Endothelial cell of umbilical vein (primary cell): ENCODE results near the gene RUNDC1. TPM values are rescaled to one million over a fixed set of nuclear protein-coding genes. Genes with fewer than 3 reads are reported as not detected.

Experiments
- BruUV-seq: library from RNA; stranded (reverse); fragments of 400-500 nt; replicated peaks from 2 replicates; lab custom pipeline; 2021; lab: Mats Ljungman, UMichigan
- CTCF ChIA-PET: fragments of 300-600, 350-600 bp; sonication (Branson Sonifier 250); formaldehyde crosslinking; loops from one replicate; lab custom pipeline; 2021; ENCODE audit warnings: antibody characterized with exemption, inconsistent platforms; lab: Charles Lee
- POLR2A ChIA-PET: fragments of 300-600, 350-600 bp; sonication (Branson Sonifier 250); formaldehyde crosslinking; loops from one replicate; lab custom pipeline; 2021; ENCODE audit warnings: antibody characterized with exemption, inconsistent platforms; lab: Charles Lee
- DNase-seq: peaks from one replicate; pipeline ENCODE4 v3.0.0-alpha.2; 2011; ENCODE audit warnings: low read depth, low spot score
- FAIRE-seq: peaks from 2 replicates; lab custom pipeline; 2011; peaks lifted over from hg19 to GRCh38; lab: Jason Lieb, UNC
- H2AFZ ChIP-seq: 2 replicates; pipeline ENCODE4 v1.6.0; 2012; ENCODE audit warnings: low read depth, low read length, control low read depth, inconsistent platforms
- H3K27ac ChIP-seq: 2 replicates; pipeline ENCODE4 v1.5.1; 2011; ENCODE audit warnings: low read depth, mild to moderate bottlenecking, control low read depth, low read length, moderate library complexity; ENCODE audit not compliant: insufficient read depth
- H3K27me3 ChIP-seq, 2 experiments: 2 replicates each; pipeline versions ENCODE4 v1.6.0 to v1.6.1; 2011; ENCODE audit warnings: low read length in 2 of 2, mixed read lengths in 1 of 2; ENCODE audit not compliant: control insufficient read depth in 2 of 2, insufficient read depth in 2 of 2
- H3K36me3 ChIP-seq, 2 experiments: 2 replicates in 1 of 2; 3 replicates in 1 of 2; pipeline ENCODE4 v1.5.1; 2011; ENCODE audit warnings: low read length in 2 of 2, mild to moderate bottlenecking in 1 of 2, moderate library complexity in 1 of 2; ENCODE audit not compliant: control insufficient read depth in 2 of 2, insufficient read depth in 2 of 2; ENCODE audit errors: extremely low read depth in 1 of 2
- H3K4me1 ChIP-seq: 3 replicates; pipeline ENCODE4 v1.5.1; 2011; ENCODE audit warnings: mild to moderate bottlenecking, low read length; ENCODE audit not compliant: control insufficient read depth, insufficient read depth; ENCODE audit errors: extremely low read depth
- H3K4me2 ChIP-seq: 2 replicates; pipeline ENCODE4 v1.6.1; 2011; ENCODE audit warnings: low read length, control low read depth, mixed read lengths; ENCODE audit not compliant: insufficient read depth
- H3K4me3 ChIP-seq, 3 experiments: fragments of 200-600 bp in 1 of 3; sonication (generic), shearing (Covaris generic) in 1 of 3; replicated peaks in 1 of 3; 2 replicates each; pipeline ENCODE4 v1.5.1; 2011 to 2016; ENCODE audit warnings: control low read depth in 3 of 3, low read length in 3 of 3, mild to moderate bottlenecking in 2 of 3, inconsistent platforms in 1 of 3, low read depth in 1 of 3, moderate library complexity in 1 of 3; ENCODE audit not compliant: insufficient read depth in 1 of 3
- H3K79me2 ChIP-seq: 2 replicates; pipeline ENCODE4 v1.6.0; 2012; ENCODE audit warnings: low read length, inconsistent platforms; ENCODE audit not compliant: control insufficient read depth, insufficient read depth
- H3K9ac ChIP-seq: replicated peaks from 2 replicates; pipeline ENCODE3; 2011; ENCODE audit warnings: low read length, control low read depth; ENCODE audit not compliant: insufficient read depth; ENCODE audit errors: extremely low read depth
- H3K9me1 ChIP-seq: replicated peaks from 3 replicates; pipeline ENCODE4 v1.6.0; 2011; ENCODE audit warnings: mild to moderate bottlenecking, low read length; ENCODE audit not compliant: control insufficient read depth, insufficient read depth; ENCODE audit errors: extremely low read depth
- H3K9me3 ChIP-seq: replicated peaks from 2 replicates; pipeline ENCODE4 v1.5.1; 2012; ENCODE audit warnings: low read length, inconsistent platforms; ENCODE audit not compliant: control insufficient read depth, insufficient read depth
- H4K20me1 ChIP-seq: replicated peaks from 2 replicates; pipeline ENCODE3; 2011; ENCODE audit warnings: mild to moderate bottlenecking, low read length; ENCODE audit not compliant: control insufficient read depth, insufficient read depth; ENCODE audit errors: extremely low read depth
- EZH2 ChIP-seq: IDR thresholded peaks from 2 replicates; pipeline ENCODE4 v1.6.1; 2012; ENCODE audit warnings: borderline replicate concordance, low read depth, mild to moderate bottlenecking, moderate library complexity, low read length, inconsistent platforms; ENCODE audit not compliant: severe bottlenecking
- FOS ChIP-seq: IDR thresholded peaks from 2 replicates; pipeline ENCODE4 v1.6.1; 2011; ENCODE audit warnings: mild to moderate bottlenecking, low read length, moderate library complexity, borderline replicate concordance; ENCODE audit not compliant: insufficient read depth
- GATA2 ChIP-seq: IDR thresholded peaks from 2 replicates; pipeline ENCODE4 v1.7.0; 2011; ENCODE audit warnings: low read depth, mild to moderate bottlenecking, moderate library complexity, mixed read lengths, low read length; ENCODE audit not compliant: insufficient read length, insufficient read depth
- JUN ChIP-seq: IDR thresholded peaks from 2 replicates; pipeline ENCODE4 v1.6.1; 2011; ENCODE audit warnings: borderline replicate concordance, low read depth; ENCODE audit not compliant: insufficient read length, insufficient read depth
- MYC ChIP-seq: IDR thresholded peaks from one replicate; pipeline ENCODE4 v1.6.1; 2011; ENCODE audit warnings: mild to moderate bottlenecking, low read depth, low read length
- POLR2A ChIP-seq: IDR thresholded peaks from 2 replicates; pipeline ENCODE4 v1.6.1; 2012; ENCODE audit warnings: low read depth, mild to moderate bottlenecking, control low read depth, low read length
- POLR2AphosphoS5 ChIP-seq: IDR thresholded peaks from 2 replicates; pipeline ENCODE4 v1.6.1; 2012; ENCODE audit warnings: low read depth, mild to moderate bottlenecking, control low read depth, low read length, moderate library complexity; ENCODE audit not compliant: insufficient read depth
- dilution Hi-C: fragments of 300-500 bp; cut with MboI; formaldehyde crosslinking; loops from one replicate; pipeline ENCODE4 v1.15.0; 2019; ENCODE audit warnings: low sequenced_read_pairs; ENCODE audit not compliant: extremely low pct_ligation_motif_present
- intact Hi-C: fragments of 100-400 bp; cut with micrococcal nuclease; formaldehyde crosslinking; loops from one replicate; pipeline ENCODE4 v1.10.0; 2022
- polyA plus RNA-seq, 4 experiments: library from polyadenylated mRNA; depleted of rRNA in 3 of 4; stranded (reverse) in 3 of 4; unstranded in 1 of 4; fragments of >200 nt; gene quantifications; 2 replicates each; pipeline versions ENCODE4 v1.2.1 to v1.2.3, GENCODE V29; 2011 to 2012; ENCODE audit warnings: missing spikeins in 1 of 4
- total RNA-seq: library from RNA; stranded (reverse); gene quantifications from 2 replicates; pipeline ENCODE4 v1.2.3, GENCODE V29; 2021
- TF ChIP-seq, protein P1 (sequence below), 2 donors: IDR thresholded peaks; 1 replicate in 1 of 2; 2 replicates in 1 of 2; pipeline ENCODE4 v1.5.1; 2011; ENCODE audit warnings: low read length in 2 of 2, mild to moderate bottlenecking in 2 of 2, moderate library complexity in 2 of 2, control low read depth in 1 of 2, inconsistent platforms in 1 of 2, low read depth in 1 of 2; ENCODE audit not compliant: insufficient read depth in 1 of 2; ENCODE audit errors: extremely low read depth in 1 of 2
- TF ChIP-seq, protein P2 (sequence below): IDR thresholded peaks from 2 replicates; pipeline ENCODE4 v1.6.1; 2011; ENCODE audit not compliant: insufficient read depth, insufficient read length

The RUNDC1 gene
- total and polyA plus RNA-seq, 2 donors (not counting 3 experiments of a cell fraction or from before 2014, with no cell fraction given): 9.2 to 12.0 TPM

DNA sequence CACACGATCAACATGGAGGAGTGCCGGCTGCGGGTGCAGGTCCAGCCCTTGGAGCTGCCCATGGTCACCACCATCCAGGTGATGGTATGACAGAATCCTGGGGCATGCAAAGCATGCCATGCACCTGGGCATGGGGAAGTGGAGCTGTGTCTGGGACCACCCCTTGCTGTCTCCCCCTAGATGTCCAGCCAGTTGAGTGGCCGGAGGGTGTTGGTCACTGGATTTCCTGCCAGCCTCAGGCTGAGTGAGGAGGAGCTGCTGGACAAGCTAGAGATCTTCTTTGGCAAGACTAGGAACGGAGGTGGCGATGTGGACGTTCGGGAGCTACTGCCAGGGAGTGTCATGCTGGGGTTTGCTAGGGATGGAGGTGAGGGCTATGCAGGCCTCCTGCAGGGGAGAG, 32.9 kb downstream of the RUNDC1 start:
- H3K4me1 ChIP-seq: peaks cover 14% of the 10 kb centered on the region
- BruUV-seq: no TSS peak

More for the DNA sequence above, 32.9 kb downstream of the RUNDC1 start:
- peaks cover 7% of the 10 kb centered on the region for H3K79me2 ChIP-seq
- DNase-seq (no peak), FAIRE-seq (no peak)
- H4K20me1 ChIP-seq: no peaks in the 10 kb centered on the region
- no peak overlapping the region for H3K4me2 ChIP-seq
- peaks cover 3 to 30% of the 10 kb centered on the region in 2 experiments for H3K36me3 ChIP-seq
- no peak for TF ChIP-seq EZH2
- no peak for TF ChIP-seq GATA2
- no peak for TF ChIP-seq MYC
- no peak for TF ChIP-seq JUN
- no peak for TF ChIP-seq POLR2A
- TF ChIP-seq, protein P1, sequence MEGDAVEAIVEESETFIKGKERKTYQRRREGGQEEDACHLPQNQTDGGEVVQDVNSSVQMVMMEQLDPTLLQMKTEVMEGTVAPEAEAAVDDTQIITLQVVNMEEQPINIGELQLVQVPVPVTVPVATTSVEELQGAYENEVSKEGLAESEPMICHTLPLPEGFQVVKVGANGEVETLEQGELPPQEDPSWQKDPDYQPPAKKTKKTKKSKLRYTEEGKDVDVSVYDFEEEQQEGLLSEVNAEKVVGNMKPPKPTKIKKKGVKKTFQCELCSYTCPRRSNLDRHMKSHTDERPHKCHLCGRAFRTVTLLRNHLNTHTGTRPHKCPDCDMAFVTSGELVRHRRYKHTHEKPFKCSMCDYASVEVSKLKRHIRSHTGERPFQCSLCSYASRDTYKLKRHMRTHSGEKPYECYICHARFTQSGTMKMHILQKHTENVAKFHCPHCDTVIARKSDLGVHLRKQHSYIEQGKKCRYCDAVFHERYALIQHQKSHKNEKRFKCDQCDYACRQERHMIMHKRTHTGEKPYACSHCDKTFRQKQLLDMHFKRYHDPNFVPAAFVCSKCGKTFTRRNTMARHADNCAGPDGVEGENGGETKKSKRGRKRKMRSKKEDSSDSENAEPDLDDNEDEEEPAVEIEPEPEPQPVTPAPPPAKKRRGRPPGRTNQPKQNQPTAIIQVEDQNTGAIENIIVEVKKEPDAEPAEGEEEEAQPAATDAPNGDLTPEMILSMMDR (IDR thresholded peaks at IDR 0.05; ENCODE audit: extremely low read depth in 1 of 2, insufficient read depth in 1 of 2, low read depth in 1 of 2, low read length in 2 of 2): no peak
- TF ChIP-seq, protein P2, sequence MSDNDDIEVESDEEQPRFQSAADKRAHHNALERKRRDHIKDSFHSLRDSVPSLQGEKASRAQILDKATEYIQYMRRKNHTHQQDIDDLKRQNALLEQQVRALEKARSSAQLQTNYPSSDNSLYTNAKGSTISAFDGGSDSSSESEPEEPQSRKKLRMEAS: no peak
- TF ChIP-seq FOS: no peak
- no peak for TF ChIP-seq POLR2AphosphoS5
- H2AFZ ChIP-seq: no peak overlapping the region
- no peak overlapping the region for H3K27ac ChIP-seq
- no peak overlapping the region for H3K9ac ChIP-seq
- intact Hi-C loops: no loop called here
- dilution Hi-C loops: no loop called here
- H3K9me1 ChIP-seq: no peaks in the 10 kb centered on the region
- no peak overlapping the region for H3K4me3 ChIP-seq
- ChIA-PET POLR2A (interaction anchor here (1.0 kb wide), 1 partner anchor 15 kb away, joined by 4 read pairs; no protein-coding TSS in a partner anchor), CTCF (interaction anchor here (1.0 to 2.4 kb wide), 2 partner anchors 11 to 15 kb away, joined by 4 to 8 read pairs; partner anchors contain the start of gene RPL27)
- H3K27me3 ChIP-seq: no peaks in the 10 kb centered on the region
- H3K9me3 ChIP-seq: no peaks in the 10 kb centered on the region
